ENCODE data around the gene UBC.

DNA sequence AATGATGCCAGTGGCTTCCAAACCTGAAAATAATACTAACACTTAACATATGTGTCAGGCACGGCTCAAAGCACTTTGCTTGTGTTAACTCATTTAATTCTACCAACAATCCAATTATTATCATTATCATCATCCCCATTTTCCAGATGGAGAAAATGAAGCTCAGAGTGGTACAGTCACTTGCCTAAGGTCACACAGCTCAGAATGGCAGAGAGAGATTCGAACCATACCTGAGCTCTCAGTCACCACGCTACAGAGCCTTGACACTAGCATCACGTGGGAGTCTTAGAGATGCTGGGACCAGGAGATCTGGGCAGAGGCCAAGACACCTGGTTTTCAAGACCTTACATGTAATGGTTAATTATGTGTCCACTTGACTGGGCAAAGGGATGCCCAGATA lies 40.3 kb upstream of the UBC start:
- TF ChIP-seq, protein P1, sequence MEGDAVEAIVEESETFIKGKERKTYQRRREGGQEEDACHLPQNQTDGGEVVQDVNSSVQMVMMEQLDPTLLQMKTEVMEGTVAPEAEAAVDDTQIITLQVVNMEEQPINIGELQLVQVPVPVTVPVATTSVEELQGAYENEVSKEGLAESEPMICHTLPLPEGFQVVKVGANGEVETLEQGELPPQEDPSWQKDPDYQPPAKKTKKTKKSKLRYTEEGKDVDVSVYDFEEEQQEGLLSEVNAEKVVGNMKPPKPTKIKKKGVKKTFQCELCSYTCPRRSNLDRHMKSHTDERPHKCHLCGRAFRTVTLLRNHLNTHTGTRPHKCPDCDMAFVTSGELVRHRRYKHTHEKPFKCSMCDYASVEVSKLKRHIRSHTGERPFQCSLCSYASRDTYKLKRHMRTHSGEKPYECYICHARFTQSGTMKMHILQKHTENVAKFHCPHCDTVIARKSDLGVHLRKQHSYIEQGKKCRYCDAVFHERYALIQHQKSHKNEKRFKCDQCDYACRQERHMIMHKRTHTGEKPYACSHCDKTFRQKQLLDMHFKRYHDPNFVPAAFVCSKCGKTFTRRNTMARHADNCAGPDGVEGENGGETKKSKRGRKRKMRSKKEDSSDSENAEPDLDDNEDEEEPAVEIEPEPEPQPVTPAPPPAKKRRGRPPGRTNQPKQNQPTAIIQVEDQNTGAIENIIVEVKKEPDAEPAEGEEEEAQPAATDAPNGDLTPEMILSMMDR (IDR thresholded peaks at IDR 0.05 in 2 of 3, conservative IDR thresholded peaks at IDR 0.05 in 1 of 3; ENCODE audit: borderline replicate concordance in 1 of 3, insufficient read depth in 1 of 3, low read depth in 2 of 3, low read length in 2 of 3), result no peak
- TF ChIP-seq POLR2A (IDR thresholded peaks at IDR 0.05; ENCODE audit: borderline replicate concordance, extremely low read depth, insufficient read depth, insufficient read length), result no peak
- TF ChIP-seq RAD21 (IDR thresholded peaks at IDR 0.05; ENCODE audit: low read depth), result no peak
- TF ChIP-seq SIN3A (IDR thresholded peaks at IDR 0.05; ENCODE audit: low read depth), result no peak
- TF ChIP-seq POLR2AphosphoS5 (IDR thresholded peaks at IDR 0.05; ENCODE audit: low read depth, low read length), result no peak
- TF ChIP-seq EGR1 (IDR thresholded peaks at IDR 0.05; ENCODE audit: low read depth), result no peak
- TF ChIP-seq CBX3 (IDR thresholded peaks at IDR 0.05; ENCODE audit: low read depth), result no peak
- TF ChIP-seq REST (IDR thresholded peaks at IDR 0.05; ENCODE audit: low read depth), result no peak
- TF ChIP-seq CEBPB (IDR thresholded peaks at IDR 0.05; ENCODE audit: low read depth), result no peak
- TF ChIP-seq EZH2 (IDR thresholded peaks at IDR 0.05), result no peak
- no peak for TF ChIP-seq JUND (IDR thresholded peaks at IDR 0.05)
- no peak for TF ChIP-seq SP1 (IDR thresholded peaks at IDR 0.05; ENCODE audit: low read depth)
- TF ChIP-seq YY1 (IDR thresholded peaks at IDR 0.05; ENCODE audit: extremely low read depth, insufficient replicate concordance, low read depth, low read length), result no peak
- no peak for TF ChIP-seq SRF (IDR thresholded peaks at IDR 0.05; ENCODE audit: low read depth)
